ENCODE measurements around the gene MAPK12. TPM values are rescaled to one million over a fixed set of nuclear protein-coding genes. Genes with fewer than 3 reads are reported as not detected.
"Not testable (repeated sequence)": the region's sequence is repeated elsewhere in the genome, so short reads cannot be mapped to it uniquely, and the experiment has no call there.

MAPK12 gene
- total RNA-seq, 2 donors from 2014 or later = 2.0 to 2.6 TPM

GRCh38 chr22:50274311-50274710 lies 12.8 kb upstream of the MAPK12 start:
- no peak overlapping the region for H3K4me3 ChIP-seq
- peaks cover 20% of the 10 kb centered on the region for H3K27me3 ChIP-seq
- peaks cover 23% of the 10 kb centered on the region for H3K36me3 ChIP-seq
- peak overlapping the region in 1 of 2 donors; percentile 24 for H3K9ac ChIP-seq (ENCODE audit: low read depth in 2 of 2, low read length in 2 of 2)
- H3K4me1 ChIP-seq = peaks cover 16% of the 10 kb centered on the region
- intact Hi-C loops (cut with DNase I) = loop anchor here (2.0 kb wide), 1 partner anchor 52 kb away; the partner anchor contains the start of gene DENND6B
- DNase-seq = no peak
- no peaks in the 10 kb centered on the region for H3K9me3 ChIP-seq
- TF ChIP-seq CTCF (IDR thresholded peaks at IDR 0.05) = no peak
- no peak overlapping the region for H3K27ac ChIP-seq

- H3K9ac ChIP-seq (ENCODE audit: low read depth in 2 of 2, low read length in 2 of 2); H3K27ac ChIP-seq; DNase-seq; H3K4me3 ChIP-seq; H3K9me3 ChIP-seq: not testable (repeated sequence)
- H3K4me1 ChIP-seq = peaks cover 16% of the 10 kb centered on the region
- H3K36me3 ChIP-seq = peaks cover 18% of the 10 kb centered on the region
- intact Hi-C loops (cut with DNase I) = loop anchor here (2.0 kb wide), 1 partner anchor 53 kb away; the partner anchor contains the start of gene DENND6B
- H3K27me3 ChIP-seq = peaks cover 25% of the 10 kb centered on the region
Measured at GRCh38 chr22:50273781-50274180, 12.3 kb upstream of the MAPK12 start.

GRCh38 chr22:50273352-50273751 lies 11.9 kb upstream of the MAPK12 start:
- H3K36me3 ChIP-seq = peaks cover 15% of the 10 kb centered on the region
- H3K9ac ChIP-seq (ENCODE audit: low read depth in 2 of 2, low read length in 2 of 2); H3K9me3 ChIP-seq; H3K4me3 ChIP-seq; H3K27ac ChIP-seq; intact Hi-C loops (cut with DNase I); DNase-seq: not testable (repeated sequence)
- peaks cover 16% of the 10 kb centered on the region for H3K4me1 ChIP-seq
- H3K27me3 ChIP-seq = peaks cover 26% of the 10 kb centered on the region

GRCh38 chr22:50272044-50272802 lies 10.7 kb upstream of the MAPK12 start:
- Histone ChIP-seq H3K36me3 (peaks cover 8% of the 10 kb centered on the region), H3K27ac (no peak overlapping the region), H3K27me3 (peaks cover 29% of the 10 kb centered on the region), H3K9ac (ENCODE audit: low read depth in 2 of 2, low read length in 2 of 2) (no peak overlapping the region), H3K4me3 (peak overlapping the region; percentile 35), H3K9me3 (no peaks in the 10 kb centered on the region), H3K4me1 (peaks cover 16% of the 10 kb centered on the region)
- intact Hi-C loops (cut with DNase I) = no loop called here
- no peak for TF ChIP-seq CTCF (IDR thresholded peaks at IDR 0.05)
- DNase-seq = no peak

GRCh38 chr22:50271519-50271970 lies 10.1 kb upstream of the MAPK12 start:
- no peak overlapping the region for H3K27ac ChIP-seq
- H3K36me3 ChIP-seq = peaks cover 8% of the 10 kb centered on the region
- peaks cover 16% of the 10 kb centered on the region for H3K4me1 ChIP-seq
- intact Hi-C loops (cut with DNase I) = no loop called here
- TF ChIP-seq CTCF (IDR thresholded peaks at IDR 0.05) = no peak
- peak overlapping the region; percentile 35 for H3K4me3 ChIP-seq
- H3K9me3 ChIP-seq = no peaks in the 10 kb centered on the region
- peaks cover 29% of the 10 kb centered on the region for H3K27me3 ChIP-seq
- no peak overlapping the region for H3K9ac ChIP-seq (ENCODE audit: low read depth in 2 of 2, low read length in 2 of 2)
- peak; percentile 82 for DNase-seq

- Histone ChIP-seq H3K4me1 (peaks cover 16% of the 10 kb centered on the region), H3K27me3 (peaks cover 29% of the 10 kb centered on the region), H3K4me3 (peak overlapping the region; percentile 35), H3K9me3 (no peaks in the 10 kb centered on the region), H3K9ac (ENCODE audit: low read depth in 2 of 2, low read length in 2 of 2) (peak overlapping the region; percentile 34 to 50), H3K36me3 (peaks cover 8% of the 10 kb centered on the region), H3K27ac (no peak overlapping the region)
- intact Hi-C loops (cut with DNase I) = no loop called here
- DNase-seq = peak; percentile 73
- TF ChIP-seq CTCF (IDR thresholded peaks at IDR 0.05) = no peak
Measured at GRCh38 chr22:50270666-50271394, 9.3 kb upstream of the MAPK12 start.

Measured in colonic mucosa (tissue), 4 donors.